ENCODE data around the gene SIN3B.

DNA sequence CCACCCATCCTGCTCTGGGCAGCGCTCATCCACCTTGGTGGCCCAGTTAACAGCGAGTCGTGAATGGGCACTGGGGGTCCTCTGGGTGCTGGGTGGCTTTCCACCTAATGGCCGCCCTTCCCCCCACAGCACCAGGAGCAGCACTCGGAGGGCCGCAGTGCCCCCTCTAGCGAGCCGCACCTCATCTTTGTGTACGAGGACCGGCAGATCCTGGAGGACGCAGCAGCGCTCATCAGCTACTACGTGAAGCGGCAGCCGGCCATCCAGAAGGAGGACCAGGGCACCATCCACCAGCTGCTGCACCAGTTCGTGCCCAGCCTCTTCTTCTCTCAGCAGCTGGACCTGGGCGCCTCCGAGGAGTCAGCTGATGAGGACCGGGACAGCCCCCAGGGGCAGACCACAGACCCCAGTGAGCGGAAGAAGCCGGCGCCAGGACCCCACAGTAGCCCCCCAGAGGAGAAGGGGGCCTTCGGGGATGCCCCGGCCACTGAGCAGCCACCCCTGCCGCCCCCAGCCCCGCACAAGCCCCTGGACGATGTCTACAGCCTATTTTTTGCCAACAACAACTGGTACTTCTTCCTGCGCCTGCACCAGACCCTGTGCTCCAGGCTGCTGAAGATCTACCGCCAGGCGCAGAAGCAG lies 40.3 kb downstream of the SIN3B start:
- TF ChIP-seq POLR2A (IDR thresholded peaks at IDR 0.05; ENCODE audit: low read depth, low read length): no peak
- TF ChIP-seq TAF1 (IDR thresholded peaks at IDR 0.05; ENCODE audit: borderline replicate concordance, low read depth, low read length): no peak
- TF ChIP-seq POLR2AphosphoS5 (IDR thresholded peaks at IDR 0.05; ENCODE audit: low read depth, low read length): no peak
